Measurements from ENCODE around the gene NCAPD3.
A peak's percentile ranks its signal among the peaks of the same experiment; 100 is the strongest.

DNA sequence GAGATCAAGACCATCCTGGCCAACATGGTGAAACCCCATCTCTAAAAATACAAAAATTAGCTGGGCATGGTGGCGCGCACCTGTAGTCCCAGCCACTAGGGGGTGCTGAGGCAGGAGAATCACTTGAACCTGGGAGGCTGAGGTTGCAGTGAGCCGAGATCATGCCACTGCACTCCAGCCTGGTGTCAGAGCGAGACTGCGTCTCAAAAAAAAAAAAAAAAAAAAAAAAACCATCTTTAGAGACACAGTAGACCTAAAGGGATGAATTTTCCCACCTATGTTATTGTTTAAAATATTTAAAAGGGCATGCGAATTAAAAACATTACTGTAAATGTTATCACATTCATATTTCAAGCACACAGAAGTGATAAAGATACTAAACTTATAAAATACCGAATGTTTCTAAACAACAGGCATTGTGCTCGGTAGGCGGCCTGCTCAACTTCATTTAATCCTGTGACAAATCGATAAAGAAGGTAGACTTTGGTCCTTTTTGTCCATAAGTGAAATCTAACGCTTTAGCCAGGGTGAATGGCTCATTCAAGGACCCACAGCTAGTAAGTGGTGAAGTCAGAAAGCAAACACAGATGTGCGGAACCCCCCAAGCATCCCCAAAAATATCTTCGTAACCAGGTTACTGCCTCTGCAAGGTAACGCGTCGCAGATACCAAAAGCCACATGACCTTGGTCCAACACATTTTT is 16.1 kb downstream of the NCAPD3 start:
- TF ChIP-seq, protein P1, sequence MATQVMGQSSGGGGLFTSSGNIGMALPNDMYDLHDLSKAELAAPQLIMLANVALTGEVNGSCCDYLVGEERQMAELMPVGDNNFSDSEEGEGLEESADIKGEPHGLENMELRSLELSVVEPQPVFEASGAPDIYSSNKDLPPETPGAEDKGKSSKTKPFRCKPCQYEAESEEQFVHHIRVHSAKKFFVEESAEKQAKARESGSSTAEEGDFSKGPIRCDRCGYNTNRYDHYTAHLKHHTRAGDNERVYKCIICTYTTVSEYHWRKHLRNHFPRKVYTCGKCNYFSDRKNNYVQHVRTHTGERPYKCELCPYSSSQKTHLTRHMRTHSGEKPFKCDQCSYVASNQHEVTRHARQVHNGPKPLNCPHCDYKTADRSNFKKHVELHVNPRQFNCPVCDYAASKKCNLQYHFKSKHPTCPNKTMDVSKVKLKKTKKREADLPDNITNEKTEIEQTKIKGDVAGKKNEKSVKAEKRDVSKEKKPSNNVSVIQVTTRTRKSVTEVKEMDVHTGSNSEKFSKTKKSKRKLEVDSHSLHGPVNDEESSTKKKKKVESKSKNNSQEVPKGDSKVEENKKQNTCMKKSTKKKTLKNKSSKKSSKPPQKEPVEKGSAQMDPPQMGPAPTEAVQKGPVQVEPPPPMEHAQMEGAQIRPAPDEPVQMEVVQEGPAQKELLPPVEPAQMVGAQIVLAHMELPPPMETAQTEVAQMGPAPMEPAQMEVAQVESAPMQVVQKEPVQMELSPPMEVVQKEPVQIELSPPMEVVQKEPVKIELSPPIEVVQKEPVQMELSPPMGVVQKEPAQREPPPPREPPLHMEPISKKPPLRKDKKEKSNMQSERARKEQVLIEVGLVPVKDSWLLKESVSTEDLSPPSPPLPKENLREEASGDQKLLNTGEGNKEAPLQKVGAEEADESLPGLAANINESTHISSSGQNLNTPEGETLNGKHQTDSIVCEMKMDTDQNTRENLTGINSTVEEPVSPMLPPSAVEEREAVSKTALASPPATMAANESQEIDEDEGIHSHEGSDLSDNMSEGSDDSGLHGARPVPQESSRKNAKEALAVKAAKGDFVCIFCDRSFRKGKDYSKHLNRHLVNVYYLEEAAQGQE (IDR thresholded peaks at IDR 0.05) = no peak
- no peak for TF ChIP-seq JUND (IDR thresholded peaks at IDR 0.05)
- TF ChIP-seq, protein P2, sequence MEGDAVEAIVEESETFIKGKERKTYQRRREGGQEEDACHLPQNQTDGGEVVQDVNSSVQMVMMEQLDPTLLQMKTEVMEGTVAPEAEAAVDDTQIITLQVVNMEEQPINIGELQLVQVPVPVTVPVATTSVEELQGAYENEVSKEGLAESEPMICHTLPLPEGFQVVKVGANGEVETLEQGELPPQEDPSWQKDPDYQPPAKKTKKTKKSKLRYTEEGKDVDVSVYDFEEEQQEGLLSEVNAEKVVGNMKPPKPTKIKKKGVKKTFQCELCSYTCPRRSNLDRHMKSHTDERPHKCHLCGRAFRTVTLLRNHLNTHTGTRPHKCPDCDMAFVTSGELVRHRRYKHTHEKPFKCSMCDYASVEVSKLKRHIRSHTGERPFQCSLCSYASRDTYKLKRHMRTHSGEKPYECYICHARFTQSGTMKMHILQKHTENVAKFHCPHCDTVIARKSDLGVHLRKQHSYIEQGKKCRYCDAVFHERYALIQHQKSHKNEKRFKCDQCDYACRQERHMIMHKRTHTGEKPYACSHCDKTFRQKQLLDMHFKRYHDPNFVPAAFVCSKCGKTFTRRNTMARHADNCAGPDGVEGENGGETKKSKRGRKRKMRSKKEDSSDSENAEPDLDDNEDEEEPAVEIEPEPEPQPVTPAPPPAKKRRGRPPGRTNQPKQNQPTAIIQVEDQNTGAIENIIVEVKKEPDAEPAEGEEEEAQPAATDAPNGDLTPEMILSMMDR (IDR thresholded peaks at IDR 0.05; ENCODE audit: low read depth, low read length, missing input control) = peak; percentile 41
- TF ChIP-seq YY1 (IDR thresholded peaks at IDR 0.05) = no peak
- TF ChIP-seq TAF1 (conservative IDR thresholded peaks at IDR 0.05) = no peak
- TF ChIP-seq GABPA (IDR thresholded peaks at IDR 0.05 in 1 of 2, conservative IDR thresholded peaks at IDR 0.05 in 1 of 2) = no peak
- no peak for TF ChIP-seq HNF4G (IDR thresholded peaks at IDR 0.05)
- TF ChIP-seq, protein P3, sequence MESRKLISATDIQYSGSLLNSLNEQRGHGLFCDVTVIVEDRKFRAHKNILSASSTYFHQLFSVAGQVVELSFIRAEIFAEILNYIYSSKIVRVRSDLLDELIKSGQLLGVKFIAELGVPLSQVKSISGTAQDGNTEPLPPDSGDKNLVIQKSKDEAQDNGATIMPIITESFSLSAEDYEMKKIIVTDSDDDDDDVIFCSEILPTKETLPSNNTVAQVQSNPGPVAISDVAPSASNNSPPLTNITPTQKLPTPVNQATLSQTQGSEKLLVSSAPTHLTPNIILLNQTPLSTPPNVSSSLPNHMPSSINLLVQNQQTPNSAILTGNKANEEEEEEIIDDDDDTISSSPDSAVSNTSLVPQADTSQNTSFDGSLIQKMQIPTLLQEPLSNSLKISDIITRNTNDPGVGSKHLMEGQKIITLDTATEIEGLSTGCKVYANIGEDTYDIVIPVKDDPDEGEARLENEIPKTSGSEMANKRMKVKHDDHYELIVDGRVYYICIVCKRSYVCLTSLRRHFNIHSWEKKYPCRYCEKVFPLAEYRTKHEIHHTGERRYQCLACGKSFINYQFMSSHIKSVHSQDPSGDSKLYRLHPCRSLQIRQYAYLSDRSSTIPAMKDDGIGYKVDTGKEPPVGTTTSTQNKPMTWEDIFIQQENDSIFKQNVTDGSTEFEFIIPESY (IDR thresholded peaks at IDR 0.05) = no peak
- TF ChIP-seq, protein P4, sequence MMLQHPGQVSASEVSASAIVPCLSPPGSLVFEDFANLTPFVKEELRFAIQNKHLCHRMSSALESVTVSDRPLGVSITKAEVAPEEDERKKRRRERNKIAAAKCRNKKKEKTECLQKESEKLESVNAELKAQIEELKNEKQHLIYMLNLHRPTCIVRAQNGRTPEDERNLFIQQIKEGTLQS (IDR thresholded peaks at IDR 0.05) = no peak
- no peak for TF ChIP-seq SP1 (IDR thresholded peaks at IDR 0.05)
- TF ChIP-seq FOXA2 (IDR thresholded peaks at IDR 0.05) = no peak
- peak; percentile 70 to 80 for TF ChIP-seq RAD21 (IDR thresholded peaks at IDR 0.05)
- TF ChIP-seq, protein P5, sequence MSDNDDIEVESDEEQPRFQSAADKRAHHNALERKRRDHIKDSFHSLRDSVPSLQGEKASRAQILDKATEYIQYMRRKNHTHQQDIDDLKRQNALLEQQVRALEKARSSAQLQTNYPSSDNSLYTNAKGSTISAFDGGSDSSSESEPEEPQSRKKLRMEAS (IDR thresholded peaks at IDR 0.05) = no peak

All from liver (tissue), 3 donors.